K562 (cell line): ENCODE data around the gene DNAH10. TPM values are rescaled to one million over a fixed set of nuclear protein-coding genes. Genes with fewer than 3 reads are reported as not detected.

Experiments
- CC2D1A ChIP-seq: fragments of 450-650 bp; IDR thresholded peaks from 2 replicates; pipeline ENCODE4 v1.6.1; 2017; ENCODE audit warnings: mild to moderate bottlenecking
- CCNT2 ChIP-seq: IDR thresholded peaks from 2 replicates; pipeline ENCODE4 v1.6.1; 2011; ENCODE audit warnings: borderline replicate concordance, low read depth, mild to moderate bottlenecking, moderate library complexity, mixed read lengths, low read length; ENCODE audit not compliant: insufficient read length; ENCODE audit errors: extremely low read depth
- IRF9 ChIP-seq: fragments of 450-650 bp; IDR thresholded peaks from 2 replicates; pipeline ENCODE4 v1.6.1; 2016; ENCODE audit warnings: missing biosample characterization, missing genetic modification characterization
- KAT7 ChIP-seq: sonication (generic); formaldehyde crosslinking; IDR thresholded peaks from 2 replicates; pipeline ENCODE4 v1.8.0; 2022; ENCODE audit warnings: missing genetic modification reagents, mild to moderate bottlenecking, borderline replicate concordance
- MBD1 ChIP-seq: fragments of 250-450 bp; sonication (Bioruptor Pico); IDR thresholded peaks from 2 replicates; pipeline ENCODE4 v1.8.0; 2022; ENCODE audit warnings: inconsistent platforms
- MEIS2 ChIP-seq: fragments of 450-650 bp; IDR thresholded peaks from 2 replicates; pipeline ENCODE4 v1.6.1; 2014; ENCODE audit warnings: mild to moderate bottlenecking; ENCODE audit not compliant: partially characterized antibody
- PHF8 ChIP-seq: fragments of 200-600 bp; sonication (generic); IDR thresholded peaks from 2 replicates; pipeline ENCODE4 v1.6.1; 2012; ENCODE audit warnings: mixed run types, mild to moderate bottlenecking, inconsistent platforms, low read length, moderate library complexity, borderline replicate concordance
- RAD21 ChIP-seq, 2 experiments: fragments of 250-450 bp in 1 of 2; fragments of 450-650 bp in 1 of 2; sonication (Bioruptor Pico) in 1 of 2; formaldehyde crosslinking in 1 of 2; IDR thresholded peaks in 1 of 2; conservative IDR thresholded peaks in 1 of 2; 2 replicates each; pipeline versions ENCODE4 v1.4.0 to v1.8.0; 2020 to 2022; ENCODE audit warnings: mild to moderate bottlenecking in 2 of 2, moderate library complexity in 1 of 2
- REST ChIP-seq, 2 experiments: fragments of 450-650 bp; formaldehyde crosslinking in 1 of 2; IDR thresholded peaks; 2 replicates each; pipeline versions ENCODE4 v1.4.0 to v1.6.1; 2014 to 2020; ENCODE audit warnings: mild to moderate bottlenecking in 2 of 2, borderline replicate concordance in 1 of 2, low read depth in 1 of 2
- THAP7 ChIP-seq: fragments of 250-450 bp; sonication (Bioruptor Pico); IDR thresholded peaks from 2 replicates; pipeline ENCODE4 v1.5.0; 2021
- U2AF1 ChIP-seq: fragments of 200-400 bp; formaldehyde crosslinking; optimal IDR thresholded peaks from 2 replicates; pipeline ENCODE3; 2017; ENCODE audit warnings: mild to moderate bottlenecking, low read depth, low read length, moderate library complexity
- ZNF121 ChIP-seq: sonication (generic); formaldehyde crosslinking; conservative IDR thresholded peaks from 2 replicates; pipeline ENCODE4 v1.8.0; 2022; ENCODE audit warnings: missing genetic modification reagents
- ZNF134 ChIP-seq: fragments of 250-450 bp; sonication (Bioruptor Pico); conservative IDR thresholded peaks from 2 replicates; pipeline ENCODE4 v1.4.0; 2020
- ZNF263 ChIP-seq: sonication (generic); formaldehyde crosslinking; IDR thresholded peaks from 2 replicates; pipeline ENCODE4 v1.8.0; 2022; ENCODE audit warnings: mild to moderate bottlenecking, missing genetic modification reagents, borderline replicate concordance
- polyA plus RNA-seq, 8 experiments: library from polyadenylated mRNA; depleted of rRNA in 4 of 8; stranded (reverse) in 5 of 8; unstranded in 3 of 8; fragments of >200 nt; fragmentation: Nextera tagmentation in 2 of 8; fragmentation: Illumina TruSeq in 1 of 8; extraction: Ambion mirVana in 2 of 8; extraction: Trizol in 1 of 8; gene quantifications; 2 replicates each; pipeline versions ENCODE4 v1.2.1 to v1.2.3, GENCODE V29; 2011 to 2014; ENCODE audit warnings: inconsistent platforms in 1 of 8, missing spikeins in 1 of 8
- total RNA-seq, 7 experiments: library from RNA; depleted of rRNA in 6 of 7; stranded (reverse); fragments of >200 nt in 6 of 7; fragmentation: Illumina TruSeq in 2 of 7; extraction: Trizol in 2 of 7; gene quantifications; 2 replicates each; pipeline versions ENCODE4 v1.2.1 to v1.2.3, GENCODE V29; 2011 to 2021; ENCODE audit warnings: low replicate concordance in 1 of 7

Gene DNAH10
- total and polyA plus RNA-seq, 9 of the 15 experiments (the other 6 are each of a cell fraction or from before 2014, with no cell fraction given), result 0.01 to 0.06 (median 0.04) TPM; not detected in 1

- TF ChIP-seq KAT7 (CRISPR knock-in tag) (no peak), ZNF263 (CRISPR knock-in tag) (peak; percentile 63; the same call in 1 of the 2 replicates), ZNF134 (no peak), THAP7 (no peak), U2AF1 (no peak), PHF8 (no peak), ZNF121 (CRISPR knock-in tag) (peak; percentile 37; the same call in 1 of the 2 replicates), MEIS2 (no peak), IRF9 (tag) (no peak), RAD21 (CRISPR knock-in tag; conservative IDR thresholded peaks at IDR 0.05 in 1 of 2, IDR thresholded peaks at IDR 0.05 in 1 of 2) (peak; percentile 24 to 64; a peak in 3 of 4 replicates), REST (IDR thresholded peaks at IDR 0.05; ENCODE audit: borderline replicate concordance) (peak; percentile 41; the same call in 1 of the 2 replicates), REST (CRISPR knock-in tag; IDR thresholded peaks at IDR 0.05; ENCODE audit: low read depth) (no peak), CC2D1A (no peak), MBD1 (no peak), CCNT2 (no peak)
- TF ChIP-seq, all 486 proteins: peak for 9
Observed at GRCh38 chr12:123808167-123808566, 46.1 kb downstream of the DNAH10 start (continued).
